ENCODE measurements around the gene ENGASE. TPM values are rescaled to one million over a fixed set of nuclear protein-coding genes. Genes with fewer than 3 reads are reported as not detected.

ENGASE gene
- total and polyA plus RNA-seq, 3 donors from 2014 or later, result 20.3 to 48.5 (median 34.9) TPM

- DNase-seq, result no peak
- Histone ChIP-seq H3K4me3 (no peak overlapping the region), H3K9me3 (no peaks in the 10 kb centered on the region), H3K27ac (no peak overlapping the region), H3K36me3 (ENCODE audit: low read depth, missing control alignments) (no peaks in the 10 kb centered on the region), H3K27me3 (no peaks in the 10 kb centered on the region), H3K4me1 (no peaks in the 10 kb centered on the region)
- intact Hi-C loops (cut with DNase I; ENCODE audit: low total_unique reads), result no loop called here
- TF ChIP-seq CTCF (IDR thresholded peaks at IDR 0.05) (no peak), POLR2A (IDR thresholded peaks at IDR 0.05) (no peak)
- 78 to 87% methylated on average over 11 to 23 of the region's 23 CpGs for WGBS, 2 donors
Measured at GRCh38 chr17:79127534-79128135, 53.0 kb downstream of the ENGASE start.

DNA sequence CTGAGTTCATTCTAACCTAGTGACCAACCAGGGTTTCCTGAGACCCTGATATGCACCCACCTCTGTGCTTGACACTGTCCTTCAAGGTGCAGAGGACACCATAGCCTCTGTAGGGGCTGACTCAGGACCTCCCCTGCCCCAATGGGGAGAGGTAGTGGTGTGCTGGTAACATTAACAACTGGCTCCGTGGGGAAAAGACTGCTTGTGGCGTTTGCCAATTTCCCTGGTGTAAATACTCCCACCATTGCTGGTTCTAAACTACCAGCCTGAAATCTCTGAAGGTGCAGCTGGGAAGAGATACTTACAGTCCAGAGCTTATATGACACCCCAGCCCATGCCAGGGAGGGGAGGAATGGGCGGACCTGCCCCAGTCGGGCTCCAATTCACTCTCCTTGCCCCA lies 54.9 kb downstream of the ENGASE start:
- no peaks in the 10 kb centered on the region for H3K36me3 ChIP-seq (ENCODE audit: low read depth, missing control alignments)
- WGBS, 2 donors, result 70 to 90% methylated on average over 4 of the region's 4 CpGs
- intact Hi-C loops (cut with DNase I; ENCODE audit: low total_unique reads), result no loop called here
- H3K27me3 ChIP-seq, result no peaks in the 10 kb centered on the region
- TF ChIP-seq CTCF (IDR thresholded peaks at IDR 0.05) (no peak), POLR2A (IDR thresholded peaks at IDR 0.05) (no peak)
- H3K27ac ChIP-seq, result no peak overlapping the region
- DNase-seq, result no peak
- no peak overlapping the region for H3K4me3 ChIP-seq
- no peaks in the 10 kb centered on the region for H3K4me1 ChIP-seq
- H3K9me3 ChIP-seq, result no peaks in the 10 kb centered on the region

DNA sequence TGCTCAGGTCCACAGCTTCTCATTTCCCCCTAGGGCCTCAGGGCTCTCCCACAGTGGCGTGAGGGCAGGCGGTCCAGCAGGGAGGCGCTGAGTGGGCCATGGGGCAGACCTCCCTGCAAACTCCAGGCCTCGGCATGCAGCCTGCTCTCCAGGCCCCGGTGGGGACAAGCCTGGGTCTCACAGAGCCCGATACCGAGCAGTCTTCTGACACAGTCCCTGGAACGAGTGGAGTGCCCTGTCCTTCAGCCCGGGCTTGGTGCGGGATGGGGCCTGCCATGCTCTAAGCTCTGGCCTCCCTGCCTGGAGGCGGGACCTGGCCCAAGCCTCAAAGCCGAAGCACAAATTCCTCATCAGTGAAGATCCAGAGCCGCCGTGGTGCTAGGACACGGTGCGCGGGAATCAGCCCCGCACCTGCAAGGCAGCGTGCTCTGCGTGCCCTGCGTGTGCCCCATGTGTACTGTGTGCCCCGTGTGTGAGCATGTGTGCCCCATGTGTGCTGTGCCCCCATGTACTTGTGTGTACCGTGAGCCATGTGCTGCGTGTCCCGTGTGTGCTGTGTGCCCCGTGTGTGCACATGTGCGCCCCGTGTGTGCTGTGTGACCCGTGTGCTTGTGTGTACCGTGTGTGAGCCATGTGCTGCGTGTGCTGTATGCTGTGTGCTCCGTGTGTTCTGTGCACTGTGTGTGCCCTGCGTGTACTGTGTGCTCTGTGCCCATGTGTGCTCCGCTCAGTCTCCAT lies 56.1 kb downstream of the ENGASE start:
- TF ChIP-seq CTCF (IDR thresholded peaks at IDR 0.05) (no peak), POLR2A (IDR thresholded peaks at IDR 0.05) (no peak)
- WGBS, 2 donors, result 88 to 89% methylated on average over 5 to 34 of the region's 34 CpGs
- H3K9me3 ChIP-seq, result no peaks in the 10 kb centered on the region
- H3K4me3 ChIP-seq, result no peak overlapping the region
- H3K27ac ChIP-seq, result no peak overlapping the region
- no peaks in the 10 kb centered on the region for H3K27me3 ChIP-seq
- intact Hi-C loops (cut with DNase I; ENCODE audit: low total_unique reads), result no loop called here
- no peak for DNase-seq
- no peaks in the 10 kb centered on the region for H3K4me1 ChIP-seq
- no peaks in the 10 kb centered on the region for H3K36me3 ChIP-seq (ENCODE audit: low read depth, missing control alignments)

GRCh38 chr17:79131274-79131635 lies 56.6 kb downstream of the ENGASE start:
- TF ChIP-seq CTCF (IDR thresholded peaks at IDR 0.05), result no peak
- TF ChIP-seq POLR2A (IDR thresholded peaks at IDR 0.05), result no peak
- intact Hi-C loops (cut with DNase I; ENCODE audit: low total_unique reads), result no loop called here
- no peaks in the 10 kb centered on the region for H3K36me3 ChIP-seq (ENCODE audit: low read depth, missing control alignments)
- 88 to 95% methylated on average over 21 of the region's 21 CpGs for WGBS, 2 donors
- no peaks in the 10 kb centered on the region for H3K9me3 ChIP-seq
- no peak overlapping the region for H3K4me3 ChIP-seq
- H3K4me1 ChIP-seq, result no peaks in the 10 kb centered on the region
- H3K27me3 ChIP-seq, result no peaks in the 10 kb centered on the region
- DNase-seq, result no peak
- H3K27ac ChIP-seq, result no peak overlapping the region

GRCh38 chr17:79131701-79132100 lies 57.1 kb downstream of the ENGASE start:
- intact Hi-C loops (cut with DNase I; ENCODE audit: low total_unique reads), result no loop called here
- Histone ChIP-seq H3K27ac (no peak overlapping the region), H3K4me1 (no peaks in the 10 kb centered on the region), H3K27me3 (no peaks in the 10 kb centered on the region), H3K9me3 (no peaks in the 10 kb centered on the region), H3K4me3 (no peak overlapping the region), H3K36me3 (ENCODE audit: low read depth, missing control alignments) (no peaks in the 10 kb centered on the region)
- no peak for TF ChIP-seq CTCF (IDR thresholded peaks at IDR 0.05)
- TF ChIP-seq POLR2A (IDR thresholded peaks at IDR 0.05), result no peak
- no peak for DNase-seq
- WGBS, 2 donors, result 78 to 89% methylated on average over 8 of the region's 8 CpGs

Data from testis (tissue), 3 donors.